HG02642 (cell line): ENCODE data around the gene CYP21A2.
"Not testable (repeated sequence)": the region's sequence is repeated elsewhere in the genome, so short reads cannot be mapped to it uniquely, and the experiment has no call there.

Experiments used
- ATAC-seq: cut with Tn5 transposase; IDR thresholded peaks from one replicate; pipeline ENCODE4 v1.9.1; 2021; ENCODE audit warnings: mild to moderate bottlenecking; ENCODE audit not compliant: unreplicated experiment, poor library complexity

The CYP21A2 gene

GRCh38 chr6:32028631-32029030, 9.6 kb upstream of the CYP21A2 start:
- ATAC-seq = not testable (repeated sequence)

GRCh38 chr6:32029553-32029952, 8.7 kb upstream of the CYP21A2 start:
- not testable (repeated sequence) for ATAC-seq

- not testable (repeated sequence) for ATAC-seq
Measured at GRCh38 chr6:32035283-32036013, 2.8 kb upstream of the CYP21A2 start.

- not testable (repeated sequence) for ATAC-seq
Measured at GRCh38 chr6:32037136-32037535, 1.1 kb upstream of the CYP21A2 start.

- not testable (repeated sequence) for ATAC-seq
Measured at GRCh38 chr6:32038878-32039277, 663 bp downstream of the CYP21A2 start.

- not testable (repeated sequence) for ATAC-seq
Measured at GRCh38 chr6:32039321-32040274, 1.4 kb downstream of the CYP21A2 start.

- ATAC-seq = not testable (repeated sequence)
Measured at GRCh38 chr6:32040299-32041049, 2.3 kb downstream of the CYP21A2 start.

- not testable (repeated sequence) for ATAC-seq
Measured at GRCh38 chr6:32041050-32041321, 2.8 kb downstream of the CYP21A2 start.

GRCh38 chr6:32041385-32041784, 3.2 kb downstream of the CYP21A2 start:
- ATAC-seq = not testable (repeated sequence)

GRCh38 chr6:32042276-32042675, 4.1 kb downstream of the CYP21A2 start:
- not testable (repeated sequence) for ATAC-seq

GRCh38 chr6:32043589-32044380, 5.6 kb downstream of the CYP21A2 start:
- not testable (repeated sequence) for ATAC-seq

- ATAC-seq = not testable (repeated sequence)
Measured at GRCh38 chr6:32044916-32045315, 6.7 kb downstream of the CYP21A2 start.

GRCh38 chr6:32045811-32046449, 7.7 kb downstream of the CYP21A2 start:
- ATAC-seq = no peak

GRCh38 chr6:32046450-32047083, 8.4 kb downstream of the CYP21A2 start:
- no peak for ATAC-seq

GRCh38 chr6:32047084-32047478, 8.9 kb downstream of the CYP21A2 start:
- ATAC-seq = no peak

GRCh38 chr6:32047539-32047854, 9.3 kb downstream of the CYP21A2 start:
- ATAC-seq = no peak

GRCh38 chr6:32047855-32048766, 9.9 kb downstream of the CYP21A2 start:
- no peak for ATAC-seq

- ATAC-seq = not testable (repeated sequence)
Measured at GRCh38 chr6:32049149-32049548, 10.9 kb downstream of the CYP21A2 start.
